ENCODE measurements around the gene NDUFB4. TPM values are rescaled to one million over a fixed set of nuclear protein-coding genes. Genes with fewer than 3 reads are reported as not detected.

The NDUFB4 gene
- total RNA-seq, 4 donors from 2014 or later, result 46.9 to 128 (median 87.8) TPM

GRCh38 chr3:120596853-120597223, 702 bp downstream of the NDUFB4 start:
- no peak for TF ChIP-seq CTCF (IDR thresholded peaks at IDR 0.05; ENCODE audit: low read depth)

- TF ChIP-seq CTCF (IDR thresholded peaks at IDR 0.05; ENCODE audit: low read depth), result no peak
Observed at GRCh38 chr3:120597445-120598049, 1.4 kb downstream of the NDUFB4 start.

GRCh38 chr3:120599211-120599610, 3.1 kb downstream of the NDUFB4 start:
- TF ChIP-seq CTCF (IDR thresholded peaks at IDR 0.05; ENCODE audit: low read depth), result no peak

- TF ChIP-seq CTCF (IDR thresholded peaks at IDR 0.05; ENCODE audit: low read depth), result no peak
Observed at GRCh38 chr3:120601554-120601953, 5.4 kb downstream of the NDUFB4 start.

- no peak for TF ChIP-seq CTCF (IDR thresholded peaks at IDR 0.05; ENCODE audit: low read depth)
Observed at GRCh38 chr3:120602682-120603081, 6.5 kb downstream of the NDUFB4 start.

- no peak for TF ChIP-seq CTCF (IDR thresholded peaks at IDR 0.05; ENCODE audit: low read depth)
Observed at GRCh38 chr3:120604382-120604781, 8.2 kb downstream of the NDUFB4 start.

- no peak for TF ChIP-seq CTCF (IDR thresholded peaks at IDR 0.05; ENCODE audit: low read depth)
Observed at GRCh38 chr3:120604784-120605183, 8.6 kb downstream of the NDUFB4 start.

Data from subcutaneous adipose tissue (tissue), 4 donors.